Measurements from ENCODE around the gene IL21R.

- TF ChIP-seq CTCF (conservative IDR thresholded peaks at IDR 0.05) (no peak), EZH2 (IDR thresholded peaks at IDR 0.05; ENCODE audit: low read depth) (no peak)
Observed at GRCh38 chr16:27489421-27489820, 87.4 kb downstream of the IL21R start.
